Duodenal mucosa (tissue), 2 donors: ENCODE data around the gene SLC5A9.

Source experiments
- H3K27ac ChIP-seq: one replicate; pipeline ENCODE4 v1.7.0; 2013; ENCODE audit warnings: low read depth, low read length
- H3K27me3 ChIP-seq, 2 donors: one replicate each; pipeline ENCODE4 v1.7.0; 2013; ENCODE audit warnings: low read length in 2 of 2, control low read depth in 1 of 2; ENCODE audit not compliant: insufficient read depth in 2 of 2, control insufficient read depth in 1 of 2
- H3K36me3 ChIP-seq, 2 donors: one replicate each; pipeline ENCODE4 v1.7.0; 2013; ENCODE audit warnings: low read length in 2 of 2, control low read depth in 1 of 2; ENCODE audit not compliant: insufficient read depth in 2 of 2, control insufficient read depth in 1 of 2
- H3K4me1 ChIP-seq, 2 donors: one replicate each; pipeline ENCODE4 v1.7.0; 2013; ENCODE audit warnings: low read length in 2 of 2, control low read depth in 1 of 2; ENCODE audit not compliant: insufficient read depth in 2 of 2, control insufficient read depth in 1 of 2
- H3K4me3 ChIP-seq, 2 donors: one replicate each; pipeline ENCODE4 v1.7.0; 2013; ENCODE audit warnings: low read length in 2 of 2, low read depth in 1 of 2
- H3K9ac ChIP-seq, 2 donors: one replicate each; pipeline ENCODE4 v1.7.0; 2013; ENCODE audit warnings: low read length in 2 of 2, low read depth in 1 of 2
- H3K9me3 ChIP-seq, 2 donors: one replicate each; pipeline ENCODE4 v1.7.0; 2013; ENCODE audit warnings: low read length in 2 of 2, control low read depth in 1 of 2; ENCODE audit not compliant: control insufficient read depth in 1 of 2

SLC5A9 gene

GRCh38 chr1:48223366-48224240, 1.1 kb downstream of the SLC5A9 start:
- H3K4me3 ChIP-seq = peak overlapping the region; percentile 59 to 65
- H3K9me3 ChIP-seq = no peaks in the 10 kb centered on the region

GRCh38 chr1:48224791-48225190, 2.3 kb downstream of the SLC5A9 start:
- Histone ChIP-seq H3K27ac (no peak overlapping the region), H3K9me3 (no peaks in the 10 kb centered on the region), H3K9ac (no peak overlapping the region), H3K36me3 (peaks cover 0 to 17% of the 10 kb centered on the region in 2 donors), H3K27me3 (no peaks in the 10 kb centered on the region), H3K4me3 (peak overlapping the region in 1 of 2 donors; percentile 59), H3K4me1 (peaks cover 37 to 46% of the 10 kb centered on the region in 2 donors)

More at GRCh38 chr1:48223366-48224240, 1.1 kb downstream of the SLC5A9 start:
- H3K27ac ChIP-seq = peak overlapping the region; percentile 71
- H3K9ac ChIP-seq = peak overlapping the region; percentile 28 to 48
- peaks cover 37 to 46% of the 10 kb centered on the region in 2 donors for H3K4me1 ChIP-seq
- H3K36me3 ChIP-seq = peaks cover 0 to 9% of the 10 kb centered on the region in 2 donors
- no peaks in the 10 kb centered on the region for H3K27me3 ChIP-seq

- Histone ChIP-seq H3K4me1 (peaks cover 37 to 46% of the 10 kb centered on the region in 2 donors), H3K27me3 (no peaks in the 10 kb centered on the region), H3K36me3 (peaks cover 6 to 23% of the 10 kb centered on the region in 2 donors), H3K9ac (no peak overlapping the region), H3K9me3 (no peaks in the 10 kb centered on the region), H3K4me3 (no peak overlapping the region), H3K27ac (no peak overlapping the region)
These were observed 3.1 kb downstream of the SLC5A9 start for GRCh38 chr1:48225579-48225978.

GRCh38 chr1:48227165-48228013, 4.9 kb downstream of the SLC5A9 start:
- H3K27ac ChIP-seq = no peak overlapping the region
- no peak overlapping the region for H3K4me3 ChIP-seq
- no peaks in the 10 kb centered on the region for H3K9me3 ChIP-seq
- no peak overlapping the region for H3K9ac ChIP-seq
- H3K36me3 ChIP-seq = peaks cover 7 to 31% of the 10 kb centered on the region in 2 donors
- no peaks in the 10 kb centered on the region for H3K27me3 ChIP-seq
- H3K4me1 ChIP-seq = peaks cover 29 to 36% of the 10 kb centered on the region in 2 donors

GRCh38 chr1:48228156-48228555, 5.6 kb downstream of the SLC5A9 start:
- H3K9me3 ChIP-seq = no peaks in the 10 kb centered on the region
- no peak overlapping the region for H3K4me3 ChIP-seq
- H3K27me3 ChIP-seq = no peaks in the 10 kb centered on the region
- H3K36me3 ChIP-seq = peaks cover 7 to 32% of the 10 kb centered on the region in 2 donors
- H3K27ac ChIP-seq = no peak overlapping the region
- H3K4me1 ChIP-seq = peaks cover 21 to 29% of the 10 kb centered on the region in 2 donors
- H3K9ac ChIP-seq = no peak overlapping the region

GRCh38 chr1:48229317-48229716, 6.8 kb downstream of the SLC5A9 start:
- H3K9ac ChIP-seq = no peak overlapping the region
- H3K4me3 ChIP-seq = no peak overlapping the region
- no peaks in the 10 kb centered on the region for H3K9me3 ChIP-seq
- H3K27ac ChIP-seq = no peak overlapping the region
- H3K4me1 ChIP-seq = peaks cover 10 to 17% of the 10 kb centered on the region in 2 donors
- no peaks in the 10 kb centered on the region for H3K27me3 ChIP-seq
- H3K36me3 ChIP-seq = peaks cover 7 to 41% of the 10 kb centered on the region in 2 donors

- no peak overlapping the region for H3K27ac ChIP-seq
- peaks cover 10 to 46% of the 10 kb centered on the region in 2 donors for H3K36me3 ChIP-seq
- no peaks in the 10 kb centered on the region for H3K27me3 ChIP-seq
- H3K4me3 ChIP-seq = no peak overlapping the region
- H3K4me1 ChIP-seq = peaks cover 7 to 14% of the 10 kb centered on the region in 2 donors
- H3K9me3 ChIP-seq = no peaks in the 10 kb centered on the region
- no peak overlapping the region for H3K9ac ChIP-seq
These were observed 7.7 kb downstream of the SLC5A9 start for GRCh38 chr1:48230236-48230635.

- Histone ChIP-seq H3K4me1 (peaks cover 5 to 6% of the 10 kb centered on the region in 2 donors), H3K4me3 (no peak overlapping the region), H3K9ac (no peak overlapping the region)
These were observed 10.2 kb downstream of the SLC5A9 start for GRCh38 chr1:48232722-48233121.

GRCh38 chr1:48233666-48234485, 11.4 kb downstream of the SLC5A9 start:
- Histone ChIP-seq H3K9ac (no peak overlapping the region), H3K36me3 (peaks cover 15 to 60% of the 10 kb centered on the region in 2 donors), H3K4me1 (no peaks in the 10 kb centered on the region), H3K9me3 (no peaks in the 10 kb centered on the region), H3K27ac (no peak overlapping the region), H3K27me3 (no peaks in the 10 kb centered on the region), H3K4me3 (no peak overlapping the region)

More at GRCh38 chr1:48232722-48233121, 10.2 kb downstream of the SLC5A9 start:
- Histone ChIP-seq H3K9me3 (no peaks in the 10 kb centered on the region), H3K27ac (no peak overlapping the region), H3K27me3 (no peaks in the 10 kb centered on the region), H3K36me3 (peaks cover 13 to 52% of the 10 kb centered on the region in 2 donors)
